AG10803 (cell line): ENCODE results near the gene CFAP410.

ENCODE experiments used
- DNase-seq: peaks from one replicate; pipeline ENCODE4 v3.0.0; 2010; ENCODE audit warnings: low read depth
- H3K4me3 ChIP-seq: 2 replicates; pipeline ENCODE4 v1.5.1; 2011; ENCODE audit warnings: mild to moderate bottlenecking, low read length, control low read depth
- CTCF ChIP-seq: conservative IDR thresholded peaks from 2 replicates; pipeline ENCODE4 v1.5.1; 2011; ENCODE audit warnings: mild to moderate bottlenecking, low read length, control low read depth, inconsistent platforms

Gene CFAP410

GRCh38 chr21:44328242-44328895, 10.8 kb downstream of the CFAP410 start:
- DNase-seq = no peak
- H3K4me3 ChIP-seq = no peak overlapping the region
- TF ChIP-seq CTCF = no peak

- no peak overlapping the region for H3K4me3 ChIP-seq
- TF ChIP-seq CTCF = no peak
- DNase-seq = no peak
Measured at GRCh38 chr21:44327603-44327974, 11.6 kb downstream of the CFAP410 start.

DNA sequence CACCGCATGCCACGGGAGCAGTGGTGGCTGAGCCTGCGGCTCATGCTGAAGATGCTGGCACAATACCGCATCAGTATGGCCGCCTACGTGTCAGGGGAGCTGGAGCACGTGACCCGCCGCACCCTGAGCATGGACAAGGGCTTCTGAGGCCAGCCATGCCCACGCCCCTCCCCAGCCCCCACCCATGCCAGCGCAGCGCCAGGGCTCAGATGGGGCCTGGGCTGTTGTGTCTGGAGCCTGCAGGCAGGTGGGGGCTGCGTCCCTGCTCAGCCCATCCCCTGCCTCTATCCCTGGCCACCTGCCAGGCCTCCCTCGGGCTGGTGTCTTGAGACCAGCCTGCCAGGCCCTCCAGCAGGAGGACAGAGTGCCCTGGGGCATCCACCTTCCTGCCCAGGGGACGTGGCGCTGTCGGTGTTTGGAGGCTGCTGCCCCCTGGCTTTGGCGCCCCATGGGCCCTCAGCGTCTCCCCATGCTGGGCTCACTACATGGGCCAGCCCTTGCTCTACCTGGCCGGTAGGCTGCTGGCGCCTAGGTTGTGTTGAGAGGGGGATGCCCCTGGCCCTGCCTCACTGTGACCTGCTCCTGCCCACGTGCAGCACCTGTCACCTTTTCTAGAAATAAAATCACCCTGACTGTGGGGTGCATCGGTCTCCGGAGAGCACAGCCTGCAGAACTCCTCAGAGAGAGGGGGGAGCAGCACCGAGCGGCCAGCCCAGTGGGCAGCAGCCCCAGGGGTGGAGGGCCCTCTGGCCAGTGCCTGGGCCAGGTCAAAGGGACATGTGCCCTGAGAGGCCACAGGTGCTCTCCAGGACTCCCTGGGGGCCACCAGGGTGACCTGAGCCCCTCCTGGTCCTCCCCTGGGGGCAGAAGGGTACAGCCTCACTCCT, 12.2 kb downstream of the CFAP410 start:
- TF ChIP-seq CTCF = no peak
- no peak for DNase-seq
- no peak overlapping the region for H3K4me3 ChIP-seq

- H3K4me3 ChIP-seq = no peak overlapping the region
- no peak for TF ChIP-seq CTCF
- no peak for DNase-seq
Measured at GRCh38 chr21:44326272-44326647, 12.9 kb downstream of the CFAP410 start.

DNA sequence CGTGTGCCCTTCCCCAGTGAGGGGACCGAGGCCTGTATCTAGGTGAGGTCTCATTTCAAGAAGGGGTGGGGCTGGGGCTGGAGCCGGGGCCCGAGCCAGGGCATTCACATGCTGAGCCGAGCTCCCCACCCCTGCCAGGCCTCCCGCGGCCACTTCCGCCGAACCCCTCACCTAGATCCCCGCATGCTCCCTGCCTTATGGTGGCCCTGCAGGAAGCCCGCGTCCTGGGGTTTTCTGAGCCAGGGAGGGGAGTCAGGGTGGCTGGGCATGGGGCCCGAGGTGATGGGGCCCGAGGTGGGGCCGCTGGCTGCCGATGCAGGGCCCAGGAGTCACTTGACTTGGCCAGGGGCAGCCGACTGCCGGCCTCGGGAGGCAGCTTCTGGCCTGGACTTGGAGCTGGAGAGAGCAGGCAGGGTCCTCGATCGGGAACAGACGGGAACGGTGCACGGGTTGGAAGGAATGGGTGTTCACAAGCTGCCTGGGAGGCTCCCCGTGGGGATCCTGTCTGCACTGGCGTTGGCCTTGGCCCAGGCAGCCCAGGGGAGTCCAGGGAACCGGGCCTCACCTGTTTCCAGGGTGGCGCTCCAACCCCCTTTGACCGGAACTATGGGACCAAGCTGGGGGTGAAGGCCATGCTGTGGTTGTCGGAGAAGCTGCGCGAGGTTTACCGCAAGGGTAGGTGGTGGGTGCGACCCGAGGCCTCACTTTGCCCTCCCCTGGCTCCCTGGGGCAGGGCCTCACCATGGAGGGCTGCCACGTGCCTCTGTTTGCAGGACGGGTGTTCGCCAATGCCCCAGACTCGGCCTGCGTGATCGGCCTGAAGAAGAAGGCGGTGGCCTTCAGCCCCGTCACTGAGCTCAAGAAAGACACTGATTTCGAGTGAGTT, 13.6 kb downstream of the CFAP410 start:
- no peak overlapping the region for H3K4me3 ChIP-seq
- no peak for DNase-seq
- no peak for TF ChIP-seq CTCF

GRCh38 chr21:44324854-44325107, 14.4 kb downstream of the CFAP410 start:
- no peak overlapping the region for H3K4me3 ChIP-seq
- DNase-seq = no peak
- TF ChIP-seq CTCF = no peak
